ENCODE results near the gene USP40.

Gene USP40

GRCh38 chr2:233429175-233429897 lies 137.2 kb downstream of the USP40 start:
- Histone ChIP-seq H2AFZ (ENCODE audit: low read depth, low read length) (no peak overlapping the region), H3K9ac (ENCODE audit: low read length) (no peak overlapping the region), H3K4me3 (ENCODE audit: low read length) (no peak overlapping the region), H3K27ac (ENCODE audit: low read length) (no peak overlapping the region), H3K79me2 (ENCODE audit: low read length) (no peaks in the 10 kb centered on the region), H3K4me2 (ENCODE audit: low read length) (no peak overlapping the region), H3K36me3 (replicated peaks; ENCODE audit: low read depth, low read length) (no peaks in the 10 kb centered on the region), H3K27me3 (ENCODE audit: low read depth, low read length) (no peaks in the 10 kb centered on the region), H3K4me1 (ENCODE audit: low read length) (no peaks in the 10 kb centered on the region), H3K9me3 (ENCODE audit: insufficient read depth, low read length) (no peaks in the 10 kb centered on the region), H4K20me1 (ENCODE audit: insufficient read depth, low read length) (no peaks in the 10 kb centered on the region)
- no peak for TF ChIP-seq CTCF (IDR thresholded peaks at IDR 0.05; ENCODE audit: low read depth, low read length)
- no peak for TF ChIP-seq EZH2phosphoT487 (IDR thresholded peaks at IDR 0.05; ENCODE audit: low read depth)

- Histone ChIP-seq H3K36me3 (replicated peaks; ENCODE audit: low read depth, low read length) (no peaks in the 10 kb centered on the region), H3K9ac (ENCODE audit: low read length) (no peak overlapping the region), H3K27ac (ENCODE audit: low read length) (no peak overlapping the region), H3K4me3 (ENCODE audit: low read length) (no peak overlapping the region), H3K9me3 (ENCODE audit: insufficient read depth, low read length) (no peaks in the 10 kb centered on the region), H3K27me3 (ENCODE audit: low read depth, low read length) (no peaks in the 10 kb centered on the region), H3K79me2 (ENCODE audit: low read length) (no peaks in the 10 kb centered on the region), H3K4me2 (ENCODE audit: low read length) (no peak overlapping the region), H4K20me1 (ENCODE audit: insufficient read depth, low read length) (no peaks in the 10 kb centered on the region), H2AFZ (ENCODE audit: low read depth, low read length) (no peak overlapping the region), H3K4me1 (ENCODE audit: low read length) (no peaks in the 10 kb centered on the region)
- no peak for TF ChIP-seq CTCF (IDR thresholded peaks at IDR 0.05; ENCODE audit: low read depth, low read length)
Observed at GRCh38 chr2:233428438-233428837, 138.1 kb downstream of the USP40 start.

- H3K79me2 ChIP-seq (ENCODE audit: low read length): no peaks in the 10 kb centered on the region
- no peak overlapping the region for H3K27ac ChIP-seq (ENCODE audit: low read length)
- no peaks in the 10 kb centered on the region for H3K27me3 ChIP-seq (ENCODE audit: low read depth, low read length)
- H3K36me3 ChIP-seq (replicated peaks; ENCODE audit: low read depth, low read length): no peaks in the 10 kb centered on the region
- TF ChIP-seq EZH2phosphoT487 (IDR thresholded peaks at IDR 0.05; ENCODE audit: low read depth) (no peak), CTCF (IDR thresholded peaks at IDR 0.05; ENCODE audit: low read depth, low read length) (no peak)
- no peak overlapping the region for H3K9ac ChIP-seq (ENCODE audit: low read length)
- no peak overlapping the region for H3K4me3 ChIP-seq (ENCODE audit: low read length)
- no peaks in the 10 kb centered on the region for H3K4me1 ChIP-seq (ENCODE audit: low read length)
- H4K20me1 ChIP-seq (ENCODE audit: insufficient read depth, low read length): no peaks in the 10 kb centered on the region
- H3K4me2 ChIP-seq (ENCODE audit: low read length): no peak overlapping the region
- H2AFZ ChIP-seq (ENCODE audit: low read depth, low read length): no peak overlapping the region
- H3K9me3 ChIP-seq (ENCODE audit: insufficient read depth, low read length): no peaks in the 10 kb centered on the region
Observed at GRCh38 chr2:233428008-233428407, 138.6 kb downstream of the USP40 start.

- no peak overlapping the region for H3K4me3 ChIP-seq (ENCODE audit: low read length)
- H4K20me1 ChIP-seq (ENCODE audit: insufficient read depth, low read length): no peaks in the 10 kb centered on the region
- no peaks in the 10 kb centered on the region for H3K36me3 ChIP-seq (replicated peaks; ENCODE audit: low read depth, low read length)
- H3K79me2 ChIP-seq (ENCODE audit: low read length): no peaks in the 10 kb centered on the region
- H3K9me3 ChIP-seq (ENCODE audit: insufficient read depth, low read length): no peaks in the 10 kb centered on the region
- no peak overlapping the region for H2AFZ ChIP-seq (ENCODE audit: low read depth, low read length)
- no peak overlapping the region for H3K9ac ChIP-seq (ENCODE audit: low read length)
- H3K4me1 ChIP-seq (ENCODE audit: low read length): no peaks in the 10 kb centered on the region
- no peak overlapping the region for H3K27ac ChIP-seq (ENCODE audit: low read length)
- no peaks in the 10 kb centered on the region for H3K27me3 ChIP-seq (ENCODE audit: low read depth, low read length)
- no peak overlapping the region for H3K4me2 ChIP-seq (ENCODE audit: low read length)
- TF ChIP-seq CTCF (IDR thresholded peaks at IDR 0.05; ENCODE audit: low read depth, low read length) (no peak), EZH2phosphoT487 (IDR thresholded peaks at IDR 0.05; ENCODE audit: low read depth) (no peak)
Observed at GRCh38 chr2:233426619-233427342, 139.8 kb downstream of the USP40 start.

Measured in OCI-LY3 (cell line).